Kidney epithelial cell (primary cell): Measurements from ENCODE around the gene ST3GAL4. TPM values are rescaled to one million over a fixed set of nuclear protein-coding genes. Genes with fewer than 3 reads are reported as not detected.

Experiments
- DNase-seq: peaks from one replicate; pipeline ENCODE4 v3.0.0-alpha.2; 2010; ENCODE audit warnings: low read depth
- H3K27me3 ChIP-seq: 2 replicates; pipeline ENCODE4 v1.6.0; 2011; ENCODE audit warnings: low read length; ENCODE audit not compliant: control insufficient read depth, insufficient read depth
- H3K36me3 ChIP-seq: 2 replicates; pipeline ENCODE4 v1.5.1; 2011; ENCODE audit warnings: low read length; ENCODE audit not compliant: control insufficient read depth, insufficient read depth
- H3K4me3 ChIP-seq: 2 replicates; pipeline ENCODE4 v1.5.1; 2011; ENCODE audit warnings: low read depth, mild to moderate bottlenecking, control low read depth, low read length
- total RNA-seq: library from RNA; depleted of rRNA; stranded (reverse); fragments of >200 nt; gene quantifications from 2 replicates; pipeline ENCODE4 v1.2.3, GENCODE V29; 2015
- TF ChIP-seq, protein P1 (sequence below): IDR thresholded peaks from 2 replicates; pipeline ENCODE4 v1.5.1; 2011; ENCODE audit warnings: mild to moderate bottlenecking, moderate library complexity, low read length, control low read depth, inconsistent platforms; ENCODE audit not compliant: insufficient read depth, poor library complexity, severe bottlenecking

Gene ST3GAL4
- total RNA-seq, 1 donor from 2014 or later, result 12.7 TPM

DNA sequence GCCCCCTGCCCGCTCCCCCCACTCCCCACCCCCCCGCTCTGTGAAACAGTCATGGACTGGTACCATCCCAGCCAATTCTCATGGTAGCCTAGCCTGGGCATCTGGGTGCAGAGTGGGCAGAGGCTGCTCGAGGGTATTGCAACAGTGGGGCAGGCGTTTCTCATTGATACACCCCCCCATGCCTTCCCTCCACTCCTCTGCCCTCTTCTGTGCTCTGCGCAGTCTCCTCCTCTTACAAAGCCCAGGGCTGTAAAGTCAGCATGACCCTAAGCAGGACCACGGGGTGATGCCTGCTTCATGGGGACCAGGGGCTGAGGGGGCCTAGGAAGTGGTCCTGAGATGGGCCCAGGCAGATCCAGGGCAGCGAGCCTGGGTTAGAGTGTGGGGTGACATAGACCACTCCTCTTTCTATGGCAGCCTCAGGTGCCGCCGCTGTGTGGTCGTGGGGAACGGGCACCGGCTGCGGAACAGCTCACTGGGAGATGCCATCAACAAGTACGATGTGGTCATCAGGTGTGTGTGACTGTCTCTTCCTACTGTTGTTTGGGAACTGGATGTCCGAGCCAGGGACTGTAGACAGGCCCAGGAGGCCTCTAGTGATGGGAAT lies 52.3 kb downstream of the ST3GAL4 start:
- Histone ChIP-seq H3K4me3 (no peak overlapping the region), H3K27me3 (no peaks in the 10 kb centered on the region), H3K36me3 (peaks cover 2% of the 10 kb centered on the region)
- TF ChIP-seq, protein P1, sequence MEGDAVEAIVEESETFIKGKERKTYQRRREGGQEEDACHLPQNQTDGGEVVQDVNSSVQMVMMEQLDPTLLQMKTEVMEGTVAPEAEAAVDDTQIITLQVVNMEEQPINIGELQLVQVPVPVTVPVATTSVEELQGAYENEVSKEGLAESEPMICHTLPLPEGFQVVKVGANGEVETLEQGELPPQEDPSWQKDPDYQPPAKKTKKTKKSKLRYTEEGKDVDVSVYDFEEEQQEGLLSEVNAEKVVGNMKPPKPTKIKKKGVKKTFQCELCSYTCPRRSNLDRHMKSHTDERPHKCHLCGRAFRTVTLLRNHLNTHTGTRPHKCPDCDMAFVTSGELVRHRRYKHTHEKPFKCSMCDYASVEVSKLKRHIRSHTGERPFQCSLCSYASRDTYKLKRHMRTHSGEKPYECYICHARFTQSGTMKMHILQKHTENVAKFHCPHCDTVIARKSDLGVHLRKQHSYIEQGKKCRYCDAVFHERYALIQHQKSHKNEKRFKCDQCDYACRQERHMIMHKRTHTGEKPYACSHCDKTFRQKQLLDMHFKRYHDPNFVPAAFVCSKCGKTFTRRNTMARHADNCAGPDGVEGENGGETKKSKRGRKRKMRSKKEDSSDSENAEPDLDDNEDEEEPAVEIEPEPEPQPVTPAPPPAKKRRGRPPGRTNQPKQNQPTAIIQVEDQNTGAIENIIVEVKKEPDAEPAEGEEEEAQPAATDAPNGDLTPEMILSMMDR, result no peak
- DNase-seq, result no peak

DNA sequence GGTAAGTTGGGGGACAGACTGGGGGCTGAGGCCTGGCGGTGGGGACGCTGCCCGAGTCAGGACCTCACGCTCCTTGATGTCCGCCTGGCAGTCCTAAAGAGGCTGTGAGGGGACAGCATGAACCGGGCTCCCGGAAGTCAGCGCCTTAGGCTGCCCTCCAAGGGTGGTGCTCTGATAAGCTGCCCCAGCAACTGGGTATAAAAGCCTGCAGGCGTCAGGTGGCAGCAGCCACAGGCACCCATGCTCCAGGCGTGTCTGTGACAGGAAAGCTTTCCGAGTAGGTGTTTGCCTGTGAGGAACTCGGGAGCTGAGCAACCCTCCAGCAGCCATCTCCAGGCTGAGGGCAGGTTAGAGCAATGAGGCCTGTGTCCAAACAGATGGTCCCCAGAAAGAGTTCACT lies 53.0 kb downstream of the ST3GAL4 start:
- peaks cover 2% of the 10 kb centered on the region for H3K36me3 ChIP-seq
- H3K27me3 ChIP-seq, result no peaks in the 10 kb centered on the region

DNA sequence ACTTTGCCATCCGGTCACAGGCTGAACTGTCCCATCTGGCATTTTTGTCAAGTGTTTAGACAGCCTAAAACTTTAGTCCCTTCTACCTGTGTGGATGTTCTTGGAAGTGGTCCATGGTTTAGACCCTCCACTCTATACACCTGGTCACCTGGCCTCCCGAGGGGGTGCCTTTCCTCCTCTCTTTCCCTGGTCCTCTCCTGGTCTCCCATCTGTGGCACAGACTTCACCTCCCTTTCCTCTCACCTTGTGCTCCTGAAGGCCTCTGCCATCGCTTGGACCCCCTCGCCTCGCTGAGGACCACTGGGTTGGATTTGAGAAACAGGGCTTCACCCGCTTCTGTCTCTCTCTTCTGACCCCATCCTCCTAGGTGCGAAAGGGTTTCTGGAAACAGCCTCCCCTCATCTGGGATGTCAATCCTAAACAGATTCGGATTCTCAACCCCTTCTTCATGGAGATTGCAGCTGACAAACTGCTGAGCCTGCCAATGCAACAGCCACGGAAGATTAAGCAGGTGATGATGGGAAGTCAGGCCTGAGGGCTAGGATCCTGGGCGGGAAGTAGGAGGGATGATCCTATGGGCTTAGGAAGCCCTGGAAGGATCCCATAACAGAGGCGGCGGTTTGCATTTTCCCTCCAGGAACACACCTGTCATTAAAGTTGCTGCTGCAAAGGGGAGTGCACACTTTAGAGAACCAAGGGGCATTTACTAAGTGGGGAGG lies 53.6 kb downstream of the ST3GAL4 start:
- Histone ChIP-seq H3K4me3 (no peak overlapping the region), H3K36me3 (peaks cover 2% of the 10 kb centered on the region), H3K27me3 (no peaks in the 10 kb centered on the region)
- TF ChIP-seq, protein P1, result no peak
- no peak for DNase-seq

More for the DNA sequence above, 53.0 kb downstream of the ST3GAL4 start:
- no peak overlapping the region for H3K4me3 ChIP-seq
- TF ChIP-seq, protein P1, result no peak
- DNase-seq, result no peak

DNA sequence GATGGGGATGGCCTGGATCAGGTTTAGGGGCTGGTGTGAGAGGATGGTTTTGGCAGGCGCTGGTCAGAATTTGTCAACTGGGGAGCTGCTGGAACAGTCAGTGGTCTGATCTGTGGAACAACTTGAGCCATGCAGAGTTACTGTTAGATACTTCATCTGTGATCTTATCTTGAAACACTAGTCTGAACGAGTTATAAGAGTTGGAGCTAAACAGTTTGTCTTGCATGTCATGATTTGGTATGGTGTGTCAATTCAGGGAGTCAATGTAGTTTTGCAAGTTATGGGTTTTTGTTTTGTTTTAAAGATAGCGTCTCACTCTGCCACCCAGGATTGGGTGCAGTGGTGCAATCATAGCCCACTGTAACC lies 54.1 kb downstream of the ST3GAL4 start:
- TF ChIP-seq, protein P1, result no peak
- H3K36me3 ChIP-seq, result peaks cover 2% of the 10 kb centered on the region
- H3K27me3 ChIP-seq, result no peaks in the 10 kb centered on the region
- no peak for DNase-seq
- no peak overlapping the region for H3K4me3 ChIP-seq

DNA sequence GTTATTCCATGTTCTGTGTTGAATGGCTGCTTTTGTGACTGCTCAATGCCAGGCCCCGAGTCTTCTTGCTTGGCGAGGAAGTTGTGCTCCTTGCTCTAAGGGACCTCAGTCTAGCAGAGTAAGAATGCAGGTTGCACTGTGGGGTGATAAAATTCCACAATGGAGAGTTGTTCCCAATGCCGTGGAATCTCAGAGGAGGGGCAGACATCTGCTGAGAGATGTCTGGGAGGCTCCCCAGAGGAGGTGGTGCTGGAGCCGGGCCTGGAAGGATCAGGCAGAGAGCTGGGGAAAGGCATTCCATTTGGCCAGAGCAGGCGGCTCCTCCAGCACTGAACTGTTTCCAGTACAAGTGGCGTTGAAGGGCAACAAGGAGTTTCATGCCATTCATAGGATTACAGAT lies 55.2 kb downstream of the ST3GAL4 start:
- peaks cover 2% of the 10 kb centered on the region for H3K36me3 ChIP-seq
- TF ChIP-seq, protein P1, result no peak
- no peaks in the 10 kb centered on the region for H3K27me3 ChIP-seq
- H3K4me3 ChIP-seq, result no peak overlapping the region
- DNase-seq, result no peak
